T-helper 2 cell (primary cell): Measurements from ENCODE around the gene SPATA2L.

Source experiments
- DNase-seq, 5 experiments: peaks; one replicate each; pipeline versions ENCODE4 v3.0.0 to v3.0.0-alpha.2; 2012 to 2022

SPATA2L gene

DNA sequence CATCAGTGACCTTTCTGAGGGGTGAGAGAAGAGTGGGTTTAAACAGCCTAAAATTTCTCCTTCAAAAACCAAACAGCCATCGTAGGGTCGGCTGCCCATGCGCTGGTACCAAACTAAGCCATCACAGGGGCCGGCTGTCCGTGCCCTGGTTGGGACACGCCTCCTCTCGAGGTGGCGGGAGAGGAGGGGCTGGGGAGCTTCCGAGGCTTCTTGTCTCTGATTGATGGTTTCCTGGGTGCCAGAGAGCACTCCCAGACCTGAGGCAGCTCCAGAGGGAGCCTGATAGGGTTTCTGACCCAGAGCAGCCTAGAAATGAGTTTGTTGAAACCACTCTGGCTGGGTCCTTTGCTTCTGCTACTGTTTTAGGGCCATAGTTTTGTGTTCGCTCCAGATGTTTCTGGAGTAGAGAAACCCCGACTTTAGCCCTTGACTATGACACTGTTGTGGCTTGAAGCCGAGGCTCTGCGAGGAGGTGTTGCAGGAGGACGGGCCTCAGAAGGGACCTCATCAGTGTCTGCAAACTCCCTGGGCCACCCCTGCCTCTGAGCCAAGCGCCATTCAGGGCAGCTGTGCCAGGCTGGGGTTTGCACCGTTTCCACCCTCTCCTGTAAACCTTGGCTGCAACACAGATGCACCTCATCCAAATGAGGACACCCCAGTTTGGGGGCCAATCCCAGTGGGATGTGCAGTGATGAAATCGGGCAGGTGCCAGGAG lies 26.1 kb upstream of the SPATA2L start:
- no peak for DNase-seq

DNA sequence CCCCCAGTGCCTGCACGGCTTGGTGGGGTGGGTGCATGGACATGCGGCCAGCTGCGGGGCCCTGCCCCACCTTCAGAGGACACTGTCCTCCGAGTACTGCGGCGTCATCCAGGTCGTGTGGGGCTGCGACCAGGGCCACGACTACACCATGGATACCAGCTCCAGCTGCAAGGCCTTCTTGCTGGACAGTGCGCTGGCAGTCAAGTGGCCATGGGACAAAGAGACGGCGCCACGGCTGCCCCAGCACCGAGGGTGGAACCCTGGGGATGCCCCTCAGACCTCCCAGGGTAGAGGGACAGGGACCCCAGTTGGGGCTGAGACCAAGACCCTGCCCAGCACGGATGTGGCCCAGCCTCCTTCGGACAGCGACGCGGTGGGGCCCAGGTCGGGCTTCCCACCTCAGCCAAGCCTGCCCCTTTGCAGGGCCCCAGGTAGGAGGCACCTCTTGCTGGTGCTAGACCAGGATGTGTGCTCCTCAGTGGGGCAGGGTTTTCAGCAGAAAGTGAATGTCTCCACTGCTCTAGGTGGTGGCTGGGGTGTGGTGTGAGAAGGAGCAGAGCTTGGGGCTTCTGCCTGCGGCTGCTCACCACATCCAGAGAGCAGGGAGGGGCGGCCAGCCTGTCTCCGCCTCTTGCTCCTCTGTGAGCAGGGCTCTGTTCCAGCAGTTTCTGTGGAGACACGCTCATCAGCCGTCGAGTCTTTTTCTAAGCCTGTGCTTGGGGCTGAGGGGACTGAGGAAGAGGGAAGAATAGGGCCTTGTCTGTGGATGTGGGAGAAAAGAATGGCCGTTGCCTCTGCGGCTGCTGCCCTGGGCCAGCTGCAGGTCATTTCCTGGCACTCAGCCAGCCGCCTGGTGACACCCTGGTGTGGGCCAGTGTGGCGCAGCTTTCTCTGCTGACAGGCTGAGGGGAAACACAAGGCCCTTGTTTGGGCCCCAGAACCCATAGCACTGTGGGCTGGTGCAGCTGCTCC lies 22.1 kb upstream of the SPATA2L start:
- peak; percentile 41 to 97 (median 76) for DNase-seq

DNA sequence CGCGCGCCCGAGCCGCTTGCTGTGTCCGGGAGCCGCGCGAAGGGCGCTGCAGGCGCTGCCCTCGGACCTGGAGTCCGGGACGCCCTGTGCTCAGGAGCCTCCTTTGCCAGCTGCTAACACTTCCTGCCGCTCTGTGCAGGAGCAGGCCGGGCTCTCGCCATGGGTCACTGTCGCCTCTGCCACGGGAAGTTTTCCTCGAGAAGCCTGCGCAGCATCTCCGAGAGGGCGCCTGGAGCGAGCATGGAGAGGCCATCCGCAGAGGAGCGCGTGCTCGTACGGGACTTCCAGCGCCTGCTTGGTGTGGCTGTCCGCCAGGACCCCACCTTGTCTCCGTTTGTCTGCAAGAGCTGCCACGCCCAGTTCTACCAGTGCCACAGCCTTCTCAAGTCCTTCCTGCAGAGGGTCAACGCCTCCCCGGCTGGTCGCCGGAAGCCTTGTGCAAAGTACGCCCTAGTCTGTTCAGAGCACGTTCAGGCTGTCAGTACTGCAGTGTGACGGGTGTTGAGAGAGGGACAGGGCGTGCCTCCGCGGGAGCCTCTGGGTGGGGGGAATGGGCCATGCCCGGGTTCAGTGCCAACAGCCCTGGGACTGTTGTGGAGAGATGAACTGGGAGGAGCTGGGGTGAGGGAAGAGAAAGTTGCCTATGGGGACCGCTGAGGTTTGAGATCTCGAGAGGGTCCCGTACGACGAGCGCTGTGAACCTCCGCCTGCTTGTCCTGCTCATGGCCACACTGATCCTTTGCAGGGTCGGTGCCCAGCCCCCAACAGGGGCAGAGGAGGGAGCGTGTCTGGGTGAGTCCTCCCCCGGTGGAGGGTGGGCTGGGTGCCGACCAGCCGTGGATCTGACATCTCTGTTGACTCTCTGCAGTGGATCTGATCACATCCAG lies 21.1 kb upstream of the SPATA2L start:
- DNase-seq: peak; percentile 31 to 92 (median 46)

GRCh38 chr16:89721546-89722391 lies 20.3 kb upstream of the SPATA2L start:
- DNase-seq: peak; percentile 73 to 93 (median 88)

GRCh38 chr16:89720813-89721545 lies 19.5 kb upstream of the SPATA2L start, which contains the start of the genes VPS9D1 and ZNF276:
Gene VPS9D1 (minus strand): TSS chr16:89720898. CDS start chr16:89720861, 37 bp downstream.
Gene ZNF276 (plus strand): TSS chr16:89721537. CDS start chr16:89721641, 104 bp downstream.
- DNase-seq: peak; percentile 72 to 81 (median 75)

- no peak for DNase-seq
Measured at GRCh38 chr16:89720551-89720812, 19.0 kb upstream of the SPATA2L start.

DNA sequence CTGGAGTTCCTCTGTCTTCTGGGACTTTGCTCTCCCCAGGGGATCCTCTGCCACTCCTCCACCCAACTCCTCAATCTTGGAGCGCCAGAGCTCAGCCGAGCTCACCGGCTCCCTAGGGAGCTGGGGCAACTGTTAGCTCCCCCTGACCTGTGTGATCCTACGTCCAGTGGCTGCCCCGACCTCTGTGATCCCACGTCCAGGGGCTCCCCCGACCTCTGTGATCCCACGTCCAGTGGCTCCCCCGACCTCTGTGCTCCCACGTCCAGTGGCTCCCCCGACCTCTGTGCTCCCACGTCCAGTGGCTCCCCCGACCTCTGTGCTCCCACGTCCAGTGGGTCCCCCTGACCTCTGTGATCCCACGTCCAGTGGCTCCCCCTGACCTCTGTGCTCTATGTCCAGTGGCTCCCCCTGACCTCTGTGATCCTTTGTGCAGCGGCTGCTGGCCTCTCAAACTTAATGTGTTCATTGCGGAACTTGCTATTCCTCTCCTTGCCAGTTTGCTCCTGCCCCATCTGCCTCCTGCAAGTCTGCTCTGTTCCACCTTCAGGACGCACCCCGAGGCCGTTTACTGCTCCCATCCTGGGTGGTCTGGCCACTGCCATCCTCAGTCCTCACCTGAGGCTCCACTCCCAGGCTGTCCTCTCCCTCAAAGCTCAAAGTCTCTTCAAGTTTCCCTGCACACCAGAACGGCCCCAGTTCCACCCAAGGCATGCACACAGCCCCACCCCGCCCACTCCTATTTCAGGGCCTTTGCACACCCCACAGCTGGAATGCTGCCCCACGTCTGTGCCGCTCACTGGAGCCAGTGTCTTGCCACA lies 16.4 kb upstream of the SPATA2L start:
- no peak for DNase-seq

DNA sequence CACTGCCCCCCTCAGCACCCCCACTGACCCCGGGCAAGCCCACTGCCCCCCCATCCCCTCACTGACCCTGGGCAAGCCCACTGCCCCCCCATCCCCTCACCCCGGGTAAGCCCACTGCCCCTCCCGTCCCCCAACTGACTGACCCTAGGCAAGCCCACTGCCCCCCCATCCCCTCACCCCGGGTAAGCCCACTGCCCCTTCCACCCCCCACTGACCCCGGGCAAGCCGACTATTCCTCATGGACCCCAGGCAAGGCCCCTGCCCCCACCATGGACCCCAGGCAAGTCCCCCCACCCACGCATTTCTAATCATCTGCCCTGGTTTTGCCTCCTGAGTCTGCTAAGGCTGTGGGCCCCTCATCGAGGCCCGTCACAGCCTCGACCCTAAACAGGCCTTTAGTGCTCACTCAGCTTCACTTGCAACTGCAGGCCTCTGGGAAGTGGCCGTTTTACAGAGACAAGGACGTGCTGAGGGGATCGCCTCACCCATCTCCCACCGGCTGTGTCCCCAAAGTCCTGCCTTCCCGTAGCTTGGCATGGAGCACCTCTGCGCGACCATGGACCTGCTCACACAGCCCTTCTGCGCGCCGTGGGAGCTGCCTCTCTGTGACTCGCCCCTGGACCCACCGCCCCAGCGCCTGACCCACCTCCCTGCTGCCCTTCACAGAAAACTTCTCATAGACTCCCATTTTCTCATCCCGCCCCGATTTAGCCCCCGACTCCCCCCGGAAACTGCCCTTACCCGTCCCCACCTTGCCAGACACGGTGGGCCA lies 15.6 kb upstream of the SPATA2L start:
- DNase-seq: no peak

GRCh38 chr16:89716493-89716892 lies 15.0 kb upstream of the SPATA2L start:
- DNase-seq: no peak

- no peak for DNase-seq
Measured at GRCh38 chr16:89712274-89712781, 10.8 kb upstream of the SPATA2L start.

DNA sequence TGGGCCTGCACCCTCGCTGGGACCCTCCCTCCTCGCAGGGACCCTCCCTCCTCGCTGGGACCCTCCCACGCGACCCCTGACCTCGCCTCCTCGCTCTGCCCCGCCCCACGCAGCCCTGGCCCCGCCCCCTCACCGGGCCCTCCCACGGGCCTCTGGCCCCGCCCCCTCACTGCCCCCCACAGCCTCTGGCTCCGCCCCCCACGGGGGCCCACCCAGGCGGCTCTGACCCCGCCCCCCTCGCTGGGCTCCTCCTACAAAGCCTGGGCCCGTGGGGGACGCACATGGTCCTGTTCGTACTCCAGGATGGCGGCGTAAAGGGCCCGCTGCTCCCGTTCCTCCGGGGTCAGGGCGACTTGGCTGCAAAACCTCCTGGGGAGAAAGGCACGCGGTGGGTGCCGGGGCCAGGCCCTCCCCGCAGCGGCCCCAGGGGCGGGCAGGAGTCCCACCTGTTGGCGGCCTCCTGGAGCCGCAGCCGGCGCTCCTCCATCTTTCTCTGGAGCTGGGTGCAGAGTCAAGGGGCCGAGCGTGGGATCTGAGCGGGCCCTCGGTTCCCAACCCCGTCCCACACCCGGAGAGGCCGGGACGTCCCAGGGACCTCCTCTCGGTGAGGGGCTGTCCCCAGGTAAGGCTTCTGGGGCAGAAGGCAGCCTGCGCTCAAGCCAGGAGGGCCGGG lies 10.2 kb upstream of the SPATA2L start:
- peak; percentile 45 to 72 (median 58) for DNase-seq

GRCh38 chr16:89710709-89711564 lies 9.4 kb upstream of the SPATA2L start:
- DNase-seq: no peak

DNA sequence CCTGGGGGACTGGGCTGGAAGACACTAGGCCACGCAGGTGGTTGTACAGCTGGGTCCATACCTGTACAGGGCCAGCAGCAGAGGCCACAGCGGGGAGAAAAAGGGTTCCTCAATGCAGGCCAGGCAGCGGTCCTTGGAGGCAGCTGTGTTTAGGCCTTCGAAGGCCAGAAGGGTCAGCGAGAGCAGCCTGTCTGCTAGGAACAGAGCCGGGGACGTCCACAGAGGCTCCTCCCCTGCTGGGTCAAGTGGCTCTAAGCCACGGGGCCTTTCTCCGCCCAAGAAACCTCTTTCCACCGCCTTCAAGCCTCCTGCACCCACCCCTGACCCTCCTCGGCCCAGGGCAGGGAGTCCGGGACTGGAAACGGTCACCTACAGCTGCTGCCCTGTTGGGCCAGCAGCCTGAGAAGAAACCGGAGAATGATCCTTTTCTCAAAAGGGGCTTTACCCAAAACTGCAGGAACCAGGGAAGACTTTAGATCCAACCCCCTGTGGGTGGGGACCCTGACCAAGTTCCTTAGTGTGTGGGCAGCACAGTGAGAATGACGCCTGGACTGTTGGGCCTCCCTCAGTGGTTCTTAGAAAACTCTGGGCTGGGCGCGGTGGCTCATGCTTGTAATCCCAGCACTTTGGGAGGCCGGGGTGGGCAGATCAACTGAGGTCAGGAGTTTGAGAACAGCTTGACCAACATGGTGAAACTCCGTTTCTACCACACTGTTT lies 8.4 kb upstream of the SPATA2L start:
- no peak for DNase-seq

DNA sequence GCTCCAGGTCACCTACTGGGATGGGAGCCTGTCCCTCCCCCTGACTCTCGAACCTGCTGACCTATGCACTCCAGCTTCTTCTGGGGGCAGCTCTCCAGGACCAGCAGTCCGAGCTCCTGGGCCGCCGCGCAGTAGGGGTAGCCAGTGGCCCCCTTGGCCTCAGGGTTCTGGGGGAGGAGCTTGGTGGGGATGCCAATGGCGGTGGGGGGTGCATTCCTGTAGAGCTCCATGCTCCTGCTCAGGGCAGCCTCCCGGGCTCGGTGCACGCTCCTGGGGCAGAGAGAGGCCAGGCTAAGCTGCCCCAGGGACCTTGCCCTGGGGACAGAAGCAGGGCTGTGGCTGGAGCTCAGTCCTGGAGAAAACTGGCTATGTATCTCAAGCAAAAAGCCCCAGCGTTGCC lies 7.7 kb upstream of the SPATA2L start:
- no peak for DNase-seq

GRCh38 chr16:89708481-89708931 lies 7.0 kb upstream of the SPATA2L start:
- DNase-seq: no peak

GRCh38 chr16:89707695-89708094 lies 6.2 kb upstream of the SPATA2L start:
- no peak for DNase-seq
